Measurements from ENCODE around the gene NR2C2AP. TPM values are rescaled to one million over a fixed set of nuclear protein-coding genes. Genes with fewer than 3 reads are reported as not detected.

The NR2C2AP gene
- total RNA-seq, 1 experiment from 2014 or later, result 31.7 TPM

GRCh38 chr19:19227217-19227616 is 24.0 kb upstream of the NR2C2AP start:
- Mint-ChIP-seq H3K4me1 (peaks cover 0 to 3% of the 10 kb centered on the region in 2 experiments; a peak in 1 of 4 replicates), H3K4me3 (no peak overlapping the region), H3K27ac (no peak overlapping the region), H3K9me3 (peaks cover 0 to 9% of the 10 kb centered on the region in 2 experiments; a peak in 3 of 5 replicates), H3K27me3 (ENCODE audit: low read depth) (peaks cover 94% of the 10 kb centered on the region), H3K36me3 (ENCODE audit: insufficient read depth in 1 of 3, low read depth in 3 of 3) (no peaks in the 10 kb centered on the region)
- Histone ChIP-seq H2BK120ac (ENCODE audit: low read depth, low read length, poor library complexity, severe bottlenecking) (no peak overlapping the region), H3K23me2 (ENCODE audit: insufficient read length, low read depth, low read length, poor library complexity, severe bottlenecking) (no peaks in the 10 kb centered on the region), H3K79me1 (ENCODE audit: insufficient read depth, low read depth, low read length, poor library complexity, severe bottlenecking) (no peaks in the 10 kb centered on the region), H3K27ac (ENCODE audit: insufficient read length, low read depth, low read length) (no peak overlapping the region), H3K27me3 (ENCODE audit: insufficient read depth, low read length) (peaks cover 4% of the 10 kb centered on the region; the same call in 1 of the 2 replicates), H3K4ac (ENCODE audit: low read depth, low read length) (no peak overlapping the region), H4K20me1 (ENCODE audit: control insufficient read depth, insufficient read depth, insufficient read length) (no peaks in the 10 kb centered on the region), H2AFZ (ENCODE audit: low read length) (no peak overlapping the region), H3K9me3 (ENCODE audit: control insufficient read depth, low read depth, low read length) (no peaks in the 10 kb centered on the region), H4K8ac (replicated peaks; ENCODE audit: insufficient read length, low read depth, low read length) (no peak overlapping the region), H3K18ac (ENCODE audit: insufficient read length, low read depth, low read length) (no peak overlapping the region), H4K5ac (ENCODE audit: insufficient read length, low read depth, low read length) (no peak overlapping the region), H2BK20ac (ENCODE audit: low read depth, low read length, poor library complexity, severe bottlenecking) (no peak overlapping the region), H3K23ac (ENCODE audit: insufficient read length, low read depth, low read length) (no peak overlapping the region), H4K91ac (ENCODE audit: insufficient read length, low read depth, low read length) (no peak overlapping the region), H2BK5ac (ENCODE audit: insufficient read length, low read length) (no peak overlapping the region), H3K4me2 (ENCODE audit: insufficient read depth, insufficient read length, low read length) (no peak overlapping the region), H3T11ph (ENCODE audit: low read length) (no peak overlapping the region), H2AK5ac (ENCODE audit: insufficient read length, low read length) (no peak overlapping the region), H3K79me2 (ENCODE audit: insufficient read depth, low read length) (no peaks in the 10 kb centered on the region), H3K4me1 (ENCODE audit: insufficient read depth, low read length) (no peaks in the 10 kb centered on the region), H3K9ac (ENCODE audit: extremely low read depth, insufficient read length, low read length) (no peak overlapping the region), H2BK15ac (ENCODE audit: low read depth, low read length) (no peak overlapping the region), H3K56ac (ENCODE audit: insufficient read length, low read depth, low read length) (no peak overlapping the region), H2BK12ac (ENCODE audit: insufficient read length, low read depth, low read length) (no peak overlapping the region), H3K14ac (ENCODE audit: insufficient read depth, low read length) (no peak overlapping the region)
- WGBS (ENCODE audit: extremely low coverage, insufficient read length, low lambda C conversion rate), result no CpG with 5 or more reads among the region's 4 CpGs
- DNase-seq, result no peak
- TF ChIP-seq CTCF (conservative IDR thresholded peaks at IDR 0.05), result no peak
